Activated CD4-positive, alpha-beta memory T cell treated with anti-CD3 and anti-CD28 coated beads, Interleukin-2, amount 10 ng/mL, durations not matched to agents 7 days and 5 days (primary cell): ENCODE data around the gene LRRC41. TPM values are rescaled to one million over a fixed set of nuclear protein-coding genes. Genes with fewer than 3 reads are reported as not detected.

Source experiments
- CTCF ChIA-PET: fragments of 350-600 bp; sonication (Branson Sonifier 250); formaldehyde crosslinking; loops from one replicate; lab custom pipeline; 2021; ENCODE audit warnings: antibody characterized with exemption, inconsistent platforms; lab: Charles Lee
- POLR2A ChIA-PET: fragments of 350-600 bp; sonication (Branson Sonifier 250); formaldehyde crosslinking; loops from one replicate; lab custom pipeline; 2021; ENCODE audit warnings: antibody characterized with exemption; lab: Charles Lee
- DNase-seq: peaks from one replicate; pipeline ENCODE4 v3.0.0-alpha.2; 2020
- H3K27ac Mint-ChIP-seq: one replicate; pipeline ENCODE4 v1.8.0; 2021; ENCODE audit warnings: mild to moderate bottlenecking, mixed read lengths
- H3K27me3 Mint-ChIP-seq: one replicate; pipeline ENCODE4 v1.8.0; 2021; ENCODE audit warnings: mixed read lengths
- H3K36me3 Mint-ChIP-seq: one replicate; pipeline ENCODE4 v1.8.0; 2021; ENCODE audit warnings: low read depth, mixed read lengths
- H3K4me1 Mint-ChIP-seq: one replicate; pipeline ENCODE4 v1.8.0; 2021; ENCODE audit warnings: mixed read lengths
- H3K4me3 Mint-ChIP-seq: one replicate; pipeline ENCODE4 v1.8.0; 2021; ENCODE audit warnings: mild to moderate bottlenecking, mixed read lengths
- H3K9me3 Mint-ChIP-seq: one replicate; pipeline ENCODE4 v1.8.0; 2021; ENCODE audit warnings: mixed read lengths
- total RNA-seq, 2 experiments: library from RNA; stranded (reverse); gene quantifications; one replicate each; pipeline ENCODE4 v1.2.3, GENCODE V29; 2021

The LRRC41 gene
- total RNA-seq = 10 to 100 TPM; 40.3 to 41.7 TPM

GRCh38 chr1:46303038-46303871 lies at the start of gene LRRC41, which contains the start of gene UQCRH:
Gene LRRC41 (minus strand): TSS chr1:46303616. CDS start chr1:46303322, 294 bp downstream.
Gene UQCRH (plus strand): TSS chr1:46303698. CDS start chr1:46303767, 69 bp downstream.
- Mint-ChIP-seq H3K4me1 (peaks cover 48% of the 10 kb centered on the region), H3K36me3 (peaks cover 29% of the 10 kb centered on the region)
- CTCF ChIA-PET = interaction anchor here (0.6 to 2.5 kb wide), 8 partner anchors 17 to 1503 kb away, joined by 3 to 21 read pairs (median 6); partner anchors contain the start of genes FOXD2, NSUN4 and RAD54L

GRCh38 chr1:46352363-46352762 lies 48.9 kb upstream of the LRRC41 start:
- ChIA-PET POLR2A (no interaction called here), CTCF (interaction anchor here (0.7 to 1.7 kb wide), 2 partner anchors 18 to 331 kb away, joined by 3 to 4 read pairs; no protein-coding TSS in a partner anchor)
- H3K27ac Mint-ChIP-seq = no peak overlapping the region
- peaks cover 52% of the 10 kb centered on the region for H3K36me3 Mint-ChIP-seq
- no peak for DNase-seq
- no peaks in the 10 kb centered on the region for H3K9me3 Mint-ChIP-seq
- no peaks in the 10 kb centered on the region for H3K27me3 Mint-ChIP-seq
- no peak overlapping the region for H3K4me3 Mint-ChIP-seq
- peaks cover 8% of the 10 kb centered on the region for H3K4me1 Mint-ChIP-seq

More at GRCh38 chr1:46303038-46303871, at the start of gene LRRC41, which contains the start of gene UQCRH:
- Mint-ChIP-seq H3K4me3 (peak within 1 kb of the TSS; percentile 95), H3K27ac (peak within 1 kb of the TSS; percentile 95), H3K9me3 (no peaks in the 10 kb centered on the region), H3K27me3 (no peaks in the 10 kb centered on the region)
- POLR2A ChIA-PET = interaction anchor here (0.6 to 2.9 kb wide), 27 partner anchors 9 to 1671 kb away, joined by 3 to 41 read pairs (median 6); partner anchors contain the start of genes GPBP1L1, NSUN4, POMGNT1 and RAD54L
- DNase-seq = peak; percentile 94

DNA sequence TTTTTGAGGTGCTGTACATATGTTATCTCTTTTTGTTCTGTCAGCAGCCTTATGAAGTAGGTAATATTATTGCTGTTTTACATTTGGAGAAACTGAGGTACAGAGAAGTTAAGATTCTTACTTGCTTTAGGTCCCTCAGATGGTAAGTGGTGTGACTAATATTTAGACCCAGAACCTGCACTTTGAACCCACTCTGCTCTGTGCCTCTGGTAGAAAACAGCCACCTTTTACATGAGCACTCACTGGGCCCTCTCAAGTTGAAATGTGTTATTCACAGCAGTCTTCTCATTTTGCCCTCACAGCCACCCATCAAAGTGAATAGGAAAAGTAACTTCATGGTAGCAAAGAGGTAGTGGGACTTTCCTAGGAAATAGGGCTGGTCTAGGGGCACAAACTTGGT lies 41.9 kb upstream of the LRRC41 start:
- DNase-seq = no peak
- H3K36me3 Mint-ChIP-seq = peaks cover 51% of the 10 kb centered on the region
- H3K27me3 Mint-ChIP-seq = no peaks in the 10 kb centered on the region
- H3K4me3 Mint-ChIP-seq = no peak overlapping the region
- ChIA-PET CTCF (interaction anchor here (0.7 to 6.0 kb wide), 5 partner anchors 12 to 122 kb away, joined by 3 to 46 read pairs (median 4); partner anchors contain the start of gene RAD54L), POLR2A (interaction anchor here (1.8 kb wide), 1 partner anchor 98 kb away, joined by 5 read pairs; the partner anchor contains the start of gene RAD54L)
- H3K9me3 Mint-ChIP-seq = no peaks in the 10 kb centered on the region
- H3K4me1 Mint-ChIP-seq = peaks cover 42% of the 10 kb centered on the region
- H3K27ac Mint-ChIP-seq = no peak overlapping the region

- no peak for DNase-seq
- H3K36me3 Mint-ChIP-seq = peaks cover 45% of the 10 kb centered on the region
- no peak overlapping the region for H3K27ac Mint-ChIP-seq
- H3K9me3 Mint-ChIP-seq = no peaks in the 10 kb centered on the region
- CTCF ChIA-PET = interaction anchor here (0.6 to 6.0 kb wide), 3 partner anchors 11 to 100 kb away, joined by 3 to 46 read pairs (median 3); no protein-coding TSS in a partner anchor
- POLR2A ChIA-PET = interaction anchor here (0.6 to 1.8 kb wide), 2 partner anchors 98 to 262 kb away, joined by 3 to 5 read pairs; partner anchors contain the start of gene RAD54L
- H3K27me3 Mint-ChIP-seq = no peaks in the 10 kb centered on the region
- peaks cover 46% of the 10 kb centered on the region for H3K4me1 Mint-ChIP-seq
- H3K4me3 Mint-ChIP-seq = no peak overlapping the region
Measured at GRCh38 chr1:46344481-46344880, 41.1 kb upstream of the LRRC41 start.

DNA sequence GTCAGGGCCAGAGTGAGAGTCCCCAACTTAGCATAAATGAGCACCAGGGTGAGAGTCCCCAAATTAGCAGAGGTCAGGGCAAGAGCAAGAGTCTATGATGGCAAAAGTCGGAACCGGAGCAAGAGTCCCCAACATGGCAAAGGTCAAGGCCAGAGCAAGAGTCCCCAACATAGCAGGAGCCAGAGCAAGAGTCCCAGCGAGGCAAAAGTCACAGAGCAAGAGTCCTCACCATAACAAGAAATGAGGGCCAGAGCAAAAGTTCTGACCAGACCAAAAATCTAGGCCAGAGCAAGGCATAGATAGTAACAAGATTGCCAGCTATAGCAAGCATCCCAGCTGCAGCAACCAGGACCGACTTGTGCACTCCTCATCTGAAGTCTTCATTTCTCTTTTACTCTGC lies 40.3 kb upstream of the LRRC41 start:
- Mint-ChIP-seq H3K4me3 (no peak overlapping the region), H3K27ac (no peak overlapping the region), H3K27me3 (no peaks in the 10 kb centered on the region), H3K36me3 (peaks cover 43% of the 10 kb centered on the region), H3K4me1 (peaks cover 51% of the 10 kb centered on the region), H3K9me3 (no peaks in the 10 kb centered on the region)
- POLR2A ChIA-PET = interaction anchor here (0.6 to 1.1 kb wide), 2 partner anchors 45 to 263 kb away, joined by 3 read pairs; no protein-coding TSS in a partner anchor
- CTCF ChIA-PET = interaction anchor here (0.6 to 6.0 kb wide), 3 partner anchors 12 to 99 kb away, joined by 3 to 46 read pairs (median 3); no protein-coding TSS in a partner anchor
- DNase-seq = no peak

DNA sequence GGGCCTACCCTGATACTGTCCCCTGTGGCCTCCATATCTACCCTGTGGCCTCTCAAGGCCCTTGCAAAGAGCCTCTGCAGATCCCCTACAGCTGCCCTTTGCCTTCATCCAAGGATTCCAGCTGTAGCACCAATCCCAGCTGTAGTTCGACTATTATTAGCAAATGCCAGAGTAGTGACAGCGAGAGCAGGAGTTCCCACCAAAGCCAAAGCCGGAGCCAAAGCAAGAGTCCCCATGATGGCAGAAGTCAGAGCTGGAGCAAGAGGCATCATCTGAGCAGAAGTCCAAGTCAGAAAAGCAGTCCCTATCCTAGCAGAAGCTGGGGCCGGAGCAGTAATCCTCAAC lies 39.9 kb upstream of the LRRC41 start:
- H3K4me1 Mint-ChIP-seq = peaks cover 53% of the 10 kb centered on the region
- CTCF ChIA-PET = interaction anchor here (6.0 kb wide), 1 partner anchor 99 kb away, joined by 46 read pairs; no protein-coding TSS in a partner anchor

DNA sequence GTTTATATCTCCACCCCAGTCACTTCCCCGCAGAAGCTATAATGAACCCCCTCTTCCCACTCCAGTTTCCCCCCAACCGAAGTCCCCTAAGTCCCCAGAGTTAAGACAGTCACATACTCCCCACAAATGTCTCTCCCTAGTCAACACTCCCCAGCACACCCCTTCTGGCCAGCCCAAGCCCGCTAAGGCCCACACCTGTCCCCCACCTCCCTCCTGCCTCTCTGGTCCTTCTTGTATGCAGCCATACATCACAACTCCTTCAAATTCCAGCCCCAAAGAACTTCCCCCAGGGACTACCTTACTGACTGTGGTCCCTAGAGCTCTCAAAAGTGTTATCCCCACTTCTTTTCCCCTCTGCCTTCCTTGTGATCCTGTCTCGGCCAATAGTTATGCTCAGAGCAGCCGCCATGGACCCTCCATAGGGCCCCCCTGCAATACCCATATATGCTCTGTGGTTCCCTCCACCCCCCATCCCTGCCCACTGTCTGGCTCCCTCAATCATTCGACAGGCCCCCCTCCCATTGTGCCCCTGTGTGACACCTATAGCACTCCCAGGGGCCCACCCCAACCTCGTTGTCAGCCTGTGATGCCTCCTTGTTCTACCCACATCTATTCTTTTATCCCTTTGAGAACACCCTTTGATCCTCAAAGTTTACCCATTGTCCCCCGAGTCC lies 39.4 kb upstream of the LRRC41 start:
- peak overlapping the region; percentile 98 for H3K4me3 Mint-ChIP-seq
- H3K27ac Mint-ChIP-seq = peak overlapping the region; percentile 95
- no peak for DNase-seq
- no peaks in the 10 kb centered on the region for H3K27me3 Mint-ChIP-seq
- POLR2A ChIA-PET = interaction anchor here (1.1 to 3.9 kb wide), 2 partner anchors 39 to 44 kb away, joined by 3 to 41 read pairs; partner anchors contain the start of genes LRRC41 and UQCRH
- peaks cover 48% of the 10 kb centered on the region for H3K4me1 Mint-ChIP-seq
- no peaks in the 10 kb centered on the region for H3K9me3 Mint-ChIP-seq
- CTCF ChIA-PET = interaction anchor here (1.0 to 1.7 kb wide), 3 partner anchors 8 to 98 kb away, joined by 3 to 6 read pairs (median 4); no protein-coding TSS in a partner anchor
- peaks cover 38% of the 10 kb centered on the region for H3K36me3 Mint-ChIP-seq

More for the DNA sequence above, 39.9 kb upstream of the LRRC41 start:
- H3K27ac Mint-ChIP-seq = no peak overlapping the region
- H3K27me3 Mint-ChIP-seq = no peaks in the 10 kb centered on the region
- POLR2A ChIA-PET = interaction anchor here (1.1 kb wide), 1 partner anchor 45 kb away, joined by 3 read pairs; no protein-coding TSS in a partner anchor
- peaks cover 43% of the 10 kb centered on the region for H3K36me3 Mint-ChIP-seq
- no peak for DNase-seq
- no peaks in the 10 kb centered on the region for H3K9me3 Mint-ChIP-seq
- H3K4me3 Mint-ChIP-seq = no peak overlapping the region

DNA sequence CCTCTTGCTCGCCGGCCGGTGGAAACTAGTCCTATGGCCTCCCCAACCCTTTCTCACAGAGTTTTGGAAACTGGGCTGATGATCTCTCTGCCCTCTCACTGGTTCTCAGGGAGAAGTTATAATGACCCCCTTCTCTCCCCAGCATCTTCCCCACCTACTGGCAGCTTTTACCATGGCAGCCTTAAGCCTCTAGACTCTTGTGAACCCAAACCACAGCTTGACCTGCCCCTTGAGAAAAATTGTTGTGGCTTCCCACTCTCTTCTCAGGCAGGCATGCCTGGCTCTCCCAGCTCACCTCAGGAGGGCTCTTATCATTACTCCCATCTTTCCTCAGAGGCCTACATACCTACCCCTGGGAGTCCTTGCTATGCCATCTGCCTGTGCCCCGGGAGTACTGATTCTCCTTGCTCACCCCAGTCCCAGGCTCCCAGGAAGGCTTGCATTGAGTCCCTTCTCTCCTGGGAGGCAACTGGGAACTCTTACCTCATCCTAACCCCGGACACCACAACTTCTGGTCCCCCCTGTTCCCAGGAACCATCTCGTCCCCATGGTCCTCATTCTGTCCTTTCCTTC lies 38.8 kb upstream of the LRRC41 start:
- peaks cover 32% of the 10 kb centered on the region for H3K36me3 Mint-ChIP-seq
- peaks cover 44% of the 10 kb centered on the region for H3K4me1 Mint-ChIP-seq
- H3K9me3 Mint-ChIP-seq = no peaks in the 10 kb centered on the region
- peak; percentile 28 for DNase-seq
- no peaks in the 10 kb centered on the region for H3K27me3 Mint-ChIP-seq
- peak overlapping the region; percentile 95 for H3K27ac Mint-ChIP-seq
- POLR2A ChIA-PET = interaction anchor here (0.7 to 3.9 kb wide), 2 partner anchors 23 to 38 kb away, joined by 3 to 41 read pairs; partner anchors contain the start of genes LRRC41 and UQCRH
- peak overlapping the region; percentile 98 for H3K4me3 Mint-ChIP-seq
- CTCF ChIA-PET = interaction anchor here (0.7 to 1.7 kb wide), 4 partner anchors 8 to 97 kb away, joined by 3 to 6 read pairs (median 4); no protein-coding TSS in a partner anchor

DNA sequence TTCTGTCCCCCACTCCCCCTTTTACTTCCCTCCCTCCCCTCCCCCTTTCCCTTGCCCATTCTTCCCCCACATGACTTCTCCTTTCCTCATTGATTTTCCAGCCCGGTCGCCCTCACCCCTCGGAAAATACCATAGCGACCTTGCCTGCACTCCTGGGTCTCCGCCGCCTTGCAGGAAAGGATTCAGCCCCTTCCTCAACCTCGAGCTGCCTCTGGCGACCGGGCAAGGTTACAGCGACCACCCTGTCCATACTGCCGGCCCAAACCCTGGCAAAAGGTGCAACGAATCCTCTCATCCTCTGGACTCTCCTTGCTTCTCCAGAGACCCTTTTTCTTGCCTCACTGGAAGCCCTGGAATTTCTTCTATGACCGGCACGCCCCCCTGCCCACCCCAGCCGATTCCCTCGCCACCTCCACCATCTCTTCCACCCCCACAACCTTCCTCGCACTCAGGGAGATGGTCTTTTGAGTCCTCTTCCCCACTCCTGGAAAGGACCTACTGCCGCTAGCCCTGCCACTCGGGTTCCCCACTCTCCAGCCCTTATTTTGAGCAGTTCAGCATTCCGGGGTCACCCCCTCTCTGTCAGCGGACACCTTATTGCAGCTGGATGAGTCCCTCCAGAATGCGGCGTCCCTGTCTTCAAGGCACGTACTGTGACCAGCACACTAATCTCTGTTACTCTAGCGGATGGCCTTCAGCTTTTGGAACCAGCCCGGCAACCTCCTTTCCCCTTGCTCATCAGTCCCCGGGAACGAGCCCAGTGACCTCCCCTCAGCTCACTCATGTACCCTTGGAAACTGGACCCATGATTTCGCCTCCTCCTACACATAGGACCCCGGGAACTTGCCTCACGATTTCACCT lies 38.0 kb upstream of the LRRC41 start:
- DNase-seq = no peak

DNA sequence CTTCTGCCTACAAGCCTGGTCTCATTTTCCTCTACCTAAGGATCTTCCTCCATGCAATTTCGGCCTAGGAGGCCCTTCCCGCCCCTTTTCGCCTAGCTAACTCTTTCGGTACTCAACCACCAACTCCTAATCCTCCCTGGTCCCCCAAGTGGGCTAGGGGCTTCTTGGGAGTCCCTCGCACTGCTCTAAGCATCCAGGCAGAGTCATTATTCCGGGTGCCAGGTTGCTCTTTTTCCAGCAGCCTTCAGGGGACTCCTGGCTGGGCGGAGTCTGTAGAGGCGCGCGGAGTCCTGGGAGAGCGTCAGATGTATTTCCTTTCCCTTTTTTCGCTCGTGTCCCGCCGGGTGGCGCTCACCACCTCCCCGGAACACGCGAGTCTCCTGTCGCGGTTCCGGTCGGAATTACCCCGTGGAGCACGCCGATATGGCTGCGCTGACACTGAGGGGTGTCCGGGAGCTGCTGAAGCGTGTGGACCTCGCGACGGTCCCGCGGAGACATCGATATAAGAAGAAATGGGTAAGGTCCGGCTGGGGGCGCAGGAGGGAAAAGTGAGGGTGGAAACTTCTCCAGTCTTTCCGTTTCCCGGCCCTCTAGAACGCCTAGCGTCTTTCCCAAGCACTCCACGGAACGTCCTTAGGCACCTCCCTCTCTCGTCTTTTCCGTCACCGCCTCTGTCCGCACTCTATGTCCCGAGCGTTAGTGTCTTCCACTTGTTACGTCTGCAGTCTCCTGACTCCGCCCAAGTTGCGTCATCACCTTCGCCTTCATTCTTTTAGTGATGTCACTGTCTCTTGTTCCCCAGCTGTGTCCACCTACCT lies 37.2 kb upstream of the LRRC41 start, which contains the start of gene NSUN4:
Gene NSUN4 (plus strand): TSS at position 404 of the 818 bp plus-strand sequence. CDS start 20 bp downstream, at position 424.
- DNase-seq = peak; percentile 88
- peak within 1 kb of the TSS; percentile 98 for H3K4me3 Mint-ChIP-seq
- H3K27ac Mint-ChIP-seq = peak within 1 kb of the TSS; percentile 95
- CTCF ChIA-PET = interaction anchor here (0.7 to 3.0 kb wide), 12 partner anchors 8 to 96 kb away, joined by 3 to 17 read pairs (median 6); partner anchors contain the start of genes LRRC41, RAD54L and UQCRH
- peaks cover 24% of the 10 kb centered on the region for H3K36me3 Mint-ChIP-seq
- no peaks in the 10 kb centered on the region for H3K27me3 Mint-ChIP-seq
- H3K9me3 Mint-ChIP-seq = no peaks in the 10 kb centered on the region
- POLR2A ChIA-PET = interaction anchor here (0.6 to 3.9 kb wide), 13 partner anchors 9 to 128 kb away, joined by 3 to 41 read pairs (median 4); partner anchors contain the start of genes LRRC41, RAD54L and UQCRH
- H3K4me1 Mint-ChIP-seq = peaks cover 40% of the 10 kb centered on the region

More for the DNA sequence above, 38.0 kb upstream of the LRRC41 start:
- ChIA-PET CTCF (interaction anchor here (0.7 to 3.0 kb wide), 10 partner anchors 9 to 97 kb away, joined by 3 to 17 read pairs (median 4); partner anchors contain the start of genes LRRC41, RAD54L and UQCRH), POLR2A (interaction anchor here (0.7 to 3.9 kb wide), 7 partner anchors 22 to 97 kb away, joined by 3 to 41 read pairs (median 4); partner anchors contain the start of genes LRRC41, RAD54L and UQCRH)
- Mint-ChIP-seq H3K27ac (peak overlapping the region; percentile 95), H3K4me1 (peaks cover 40% of the 10 kb centered on the region), H3K36me3 (peaks cover 25% of the 10 kb centered on the region), H3K27me3 (no peaks in the 10 kb centered on the region), H3K4me3 (peak overlapping the region; percentile 98), H3K9me3 (no peaks in the 10 kb centered on the region)
